GM15510 (cell line): Measurements from ENCODE around the gene PBX3.

Source experiments
- POLR2A ChIP-seq: IDR thresholded peaks from 3 replicates; pipeline ENCODE4 v1.6.1; 2011; ENCODE audit warnings: borderline replicate concordance; ENCODE audit not compliant: insufficient read length; ENCODE audit errors: extremely low read depth

PBX3 gene

GRCh38 chr9:125998837-125999503 lies 251.8 kb downstream of the PBX3 start:
- TF ChIP-seq POLR2A, result no peak

DNA sequence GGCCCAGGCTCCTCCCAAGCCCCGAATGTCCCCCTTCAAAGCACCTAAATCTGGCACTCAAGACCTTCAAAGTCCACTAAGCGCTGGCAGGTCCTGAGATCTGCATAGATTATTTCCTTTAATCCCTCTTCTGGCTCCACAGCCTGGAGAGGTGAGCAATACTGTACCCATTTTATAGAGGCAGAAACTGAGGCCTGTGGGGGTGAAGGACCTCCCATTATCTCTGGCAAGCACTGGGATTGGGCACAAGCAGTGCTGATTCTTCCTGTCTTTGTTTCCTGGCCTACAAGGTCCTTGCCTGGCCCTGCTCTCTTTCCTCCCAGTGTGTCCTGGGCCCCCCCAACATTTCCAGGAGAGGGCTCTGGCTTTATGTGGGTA lies 252.3 kb downstream of the PBX3 start:
- TF ChIP-seq POLR2A, result no peak

DNA sequence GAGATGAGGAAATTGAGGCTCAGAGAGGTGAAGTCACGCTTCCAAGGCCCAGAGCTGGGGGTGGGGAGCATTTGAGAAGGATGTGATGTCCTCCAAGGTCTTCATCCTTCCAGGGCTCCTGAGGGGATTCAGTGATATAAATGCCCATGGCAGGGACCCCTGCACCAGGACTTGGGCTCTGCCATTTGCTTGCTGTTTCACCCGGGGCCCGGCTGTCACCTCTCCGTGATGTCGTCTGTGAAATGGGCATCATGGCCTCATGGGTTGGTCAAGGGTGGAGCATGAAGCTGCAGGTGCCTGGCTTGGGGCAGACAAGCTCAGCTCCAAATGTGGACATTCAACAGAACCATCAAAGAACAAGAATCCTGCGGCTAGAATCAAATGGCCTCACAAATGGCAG lies 253.1 kb downstream of the PBX3 start:
- no peak for TF ChIP-seq POLR2A

DNA sequence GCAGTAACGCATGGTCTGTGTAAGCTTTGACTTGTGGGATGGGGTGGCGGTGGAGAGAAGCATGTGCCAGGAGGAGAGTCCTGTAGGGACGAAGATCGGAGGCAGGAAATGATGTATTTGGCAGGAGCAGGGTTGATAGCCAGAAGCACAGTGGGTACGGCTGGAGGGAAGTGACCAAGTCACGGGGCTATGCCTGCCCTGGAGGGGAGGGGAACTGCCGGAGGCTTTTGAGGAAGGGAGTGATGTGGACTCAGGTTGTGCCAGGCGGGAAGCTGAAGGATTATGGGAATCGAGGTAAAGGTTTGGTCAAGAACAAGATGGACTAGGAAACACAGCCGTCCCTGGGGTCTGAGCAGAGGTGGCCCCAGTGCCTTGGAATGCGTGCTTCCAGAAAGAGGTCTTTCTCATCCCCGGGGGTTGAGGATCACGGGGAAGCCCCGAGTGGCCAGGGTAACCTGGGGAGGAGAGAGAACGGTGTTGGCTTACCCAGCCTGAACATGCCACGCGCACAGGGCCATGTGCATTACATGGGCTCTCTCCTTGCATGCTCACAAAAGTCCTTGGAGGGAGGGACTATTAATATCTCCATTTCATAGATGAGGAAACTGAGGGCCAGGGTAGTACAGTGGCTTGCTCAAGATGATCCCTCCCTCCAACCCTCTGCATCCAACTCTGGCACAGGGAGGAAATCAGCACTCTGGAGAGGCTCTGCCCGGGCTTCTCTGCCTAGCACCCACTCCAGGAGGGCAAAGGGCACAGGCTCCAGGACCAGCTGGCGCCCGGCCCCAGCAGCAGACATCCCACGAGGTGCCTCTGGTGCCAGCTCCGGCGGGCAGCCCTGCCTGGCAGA lies 253.8 kb downstream of the PBX3 start:
- TF ChIP-seq POLR2A, result no peak

GRCh38 chr9:126001581-126002225 lies 254.5 kb downstream of the PBX3 start:
- TF ChIP-seq POLR2A, result no peak

- TF ChIP-seq POLR2A, result no peak
Measured at GRCh38 chr9:126002476-126003350, 255.5 kb downstream of the PBX3 start.

GRCh38 chr9:126009047-126009446 lies 261.9 kb downstream of the PBX3 start:
- no peak for TF ChIP-seq POLR2A

GRCh38 chr9:126014726-126015125 lies 267.6 kb downstream of the PBX3 start:
- no peak for TF ChIP-seq POLR2A

DNA sequence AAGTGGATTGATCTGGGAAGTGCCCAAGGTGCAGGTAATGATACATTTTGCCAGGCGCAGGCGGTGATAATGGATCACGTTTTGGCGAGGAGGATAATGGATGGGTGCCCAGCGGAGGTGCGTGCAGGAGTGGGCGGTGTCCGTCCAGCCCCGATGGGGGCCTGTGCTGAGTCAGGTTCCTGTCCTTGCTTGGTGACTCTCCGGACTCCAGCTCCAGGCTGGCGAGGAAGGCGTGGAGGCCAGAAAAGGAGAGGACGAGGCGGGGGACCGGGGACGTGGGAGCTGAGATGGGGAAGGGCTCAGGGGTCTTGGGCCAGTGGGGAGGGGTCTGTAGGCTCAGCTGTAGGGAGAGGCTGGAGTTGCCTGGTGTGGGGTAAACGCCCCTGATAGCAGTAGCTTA lies 268.3 kb downstream of the PBX3 start:
- TF ChIP-seq POLR2A, result no peak

DNA sequence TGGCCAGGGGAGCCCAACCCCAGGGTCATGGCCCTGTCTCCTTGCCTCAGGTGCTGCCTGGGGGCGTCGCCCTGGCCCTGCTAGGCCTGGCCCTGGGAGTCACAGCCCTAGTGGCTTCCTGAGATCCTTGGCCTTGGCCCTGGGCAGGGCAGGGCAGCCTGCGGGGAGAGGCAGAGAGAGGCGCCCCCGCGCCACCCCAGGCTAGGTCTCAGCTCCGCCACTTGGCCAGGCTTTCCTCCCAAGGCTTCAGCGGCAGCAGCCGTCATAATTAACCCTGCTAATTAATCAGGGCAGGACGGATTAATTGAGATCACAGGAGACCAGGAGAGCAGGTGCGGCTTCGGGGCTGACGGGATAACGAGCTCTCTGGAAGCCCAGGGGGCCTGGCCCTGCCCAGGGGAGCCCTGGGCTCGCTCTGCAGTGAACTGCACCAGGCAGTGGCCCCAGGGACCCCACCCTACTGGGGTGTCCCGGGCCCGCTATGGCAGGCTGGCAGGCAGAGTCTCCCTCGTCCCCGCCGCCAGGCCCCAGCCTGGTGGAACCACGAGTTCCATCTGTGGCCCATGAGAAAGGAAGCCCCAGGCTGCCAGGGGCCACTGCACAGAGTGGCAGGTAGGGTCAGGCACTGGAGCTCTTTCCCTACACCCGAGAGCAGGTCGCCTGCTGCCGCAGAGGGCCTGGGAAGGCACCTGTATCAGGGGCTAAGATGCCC lies 269.6 kb downstream of the PBX3 start:
- TF ChIP-seq POLR2A, result no peak
